NT2/D1 (cell line): Measurements from ENCODE around the gene SH3RF1.

Experiments used
- SUZ12 ChIP-seq: IDR thresholded peaks from 2 replicates; pipeline ENCODE4 v1.6.1; 2011; ENCODE audit not compliant: insufficient read length, insufficient read depth; ENCODE audit errors: extremely low read depth
- ZNF274 ChIP-seq: IDR thresholded peaks from 2 replicates; pipeline ENCODE4 v1.6.1; 2011; ENCODE audit warnings: mild to moderate bottlenecking, low read depth, low read length

DNA sequence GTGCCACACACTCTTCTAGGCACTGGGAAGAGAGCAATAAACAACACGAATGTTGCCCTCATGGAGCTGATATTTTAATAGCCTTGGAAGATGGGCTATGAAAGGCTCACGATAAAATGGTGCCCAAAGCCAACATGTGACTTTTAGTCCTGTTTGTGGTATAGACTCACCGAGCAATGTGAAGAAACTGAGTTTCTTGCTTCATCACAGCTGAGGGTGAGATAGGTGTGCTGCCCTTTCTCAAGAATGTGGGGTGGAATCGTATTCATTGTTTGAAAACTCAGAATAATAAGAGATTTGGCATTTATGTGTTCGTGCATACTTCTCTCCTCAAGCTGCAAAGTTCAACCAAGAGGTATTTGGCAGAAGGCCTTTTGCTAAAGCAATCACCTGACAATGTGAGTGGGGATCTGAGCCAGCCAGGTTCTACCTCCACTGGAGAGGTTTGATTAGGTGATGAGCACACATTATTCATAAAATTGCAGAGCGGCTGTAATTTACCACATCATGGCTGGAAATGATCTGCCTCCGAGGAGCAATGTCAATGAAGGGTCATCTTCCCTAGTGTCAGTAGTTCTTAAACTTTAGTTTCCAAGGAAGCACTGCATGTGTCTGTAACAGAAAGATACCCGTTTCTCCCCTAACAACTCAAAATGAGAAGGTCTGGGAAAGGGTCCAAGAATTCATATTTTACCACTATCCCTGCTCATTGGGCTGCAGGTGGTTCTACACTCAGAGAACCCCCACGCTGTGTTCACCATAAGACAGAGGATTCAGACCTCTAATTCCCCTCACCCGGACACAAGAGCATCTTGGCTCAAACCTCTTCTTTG, 218.8 kb downstream of the SH3RF1 start:
- TF ChIP-seq ZNF274: no peak
- TF ChIP-seq SUZ12: no peak
